OCI-LY1 (cell line): Measurements from ENCODE around the gene ITK.
"Not testable (repeated sequence)": the region's sequence is repeated elsewhere in the genome, so short reads cannot be mapped to it uniquely, and the experiment has no call there.

Experiments used
- CTCF ChIP-seq: fragments of 200-600 bp; sonication (generic), shearing (Covaris generic); IDR thresholded peaks from 2 replicates; pipeline ENCODE4 v1.5.1; 2017; ENCODE audit warnings: mild to moderate bottlenecking, antibody characterized with exemption, low read length, moderate library complexity, mixed read lengths
- EZH2 ChIP-seq: fragments of 200-600 bp; sonication (generic), shearing (Covaris generic); IDR thresholded peaks from 2 replicates; pipeline ENCODE4 v1.8.0; 2017; ENCODE audit warnings: borderline replicate concordance, mixed run types, mild to moderate bottlenecking, antibody characterized with exemption, low read length, moderate library complexity, mixed read lengths

- TF ChIP-seq CTCF, EZH2: not testable (repeated sequence)
Observed at GRCh38 chr5:157185122-157185521, 4.5 kb downstream of the ITK start.
